ENCODE data around the gene WDR27. TPM values are rescaled to one million over a fixed set of nuclear protein-coding genes. Genes with fewer than 3 reads are reported as not detected.

Gene WDR27
- total and polyA plus RNA-seq, 2 donors = 15.9 to 54.5 TPM

GRCh38 chr6:169428532-169428931 is 273.3 kb downstream of the WDR27 start:
- 41% methylated on average over 12 of the region's 12 CpGs for WGBS
- Histone ChIP-seq H3K4me1 (ENCODE audit: insufficient read depth) (no peaks in the 10 kb centered on the region), H3K27ac (ENCODE audit: low read depth) (no peak overlapping the region), H3K4me3 (ENCODE audit: low read depth, low read length) (no peak overlapping the region), H3K36me3 (ENCODE audit: insufficient read depth) (no peaks in the 10 kb centered on the region)
- DNase-seq (ENCODE audit: extremely low spot score) = no peak

DNA sequence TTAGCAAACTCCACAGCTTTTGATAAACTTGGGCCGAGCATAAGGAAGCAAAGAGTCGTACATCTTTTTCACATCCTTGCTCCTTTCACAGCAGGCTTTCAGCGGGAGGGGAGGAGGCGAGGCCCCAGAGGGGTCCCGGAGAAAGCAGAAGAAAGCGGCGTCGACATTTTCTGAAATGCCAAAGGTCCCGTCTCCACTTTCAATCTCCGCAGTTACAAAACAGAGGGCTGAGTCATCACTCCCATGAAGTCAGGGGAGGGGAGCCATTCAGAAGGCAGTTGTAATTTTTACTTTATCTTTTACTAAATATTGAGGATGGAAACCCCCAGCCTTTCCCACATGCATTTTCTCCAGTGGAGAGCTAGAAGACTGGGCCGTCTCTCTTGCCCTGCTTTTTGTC is 274.0 kb downstream of the WDR27 start:
- no peaks in the 10 kb centered on the region for H3K4me1 ChIP-seq (ENCODE audit: insufficient read depth)
- H3K4me3 ChIP-seq (ENCODE audit: low read depth, low read length) = no peak overlapping the region
- peak overlapping the region; percentile 18 for H3K27ac ChIP-seq (ENCODE audit: low read depth)
- no peaks in the 10 kb centered on the region for H3K36me3 ChIP-seq (ENCODE audit: insufficient read depth)
- peak; percentile 36 for DNase-seq (ENCODE audit: extremely low spot score)
- 25% methylated on average over 11 of the region's 11 CpGs for WGBS

DNA sequence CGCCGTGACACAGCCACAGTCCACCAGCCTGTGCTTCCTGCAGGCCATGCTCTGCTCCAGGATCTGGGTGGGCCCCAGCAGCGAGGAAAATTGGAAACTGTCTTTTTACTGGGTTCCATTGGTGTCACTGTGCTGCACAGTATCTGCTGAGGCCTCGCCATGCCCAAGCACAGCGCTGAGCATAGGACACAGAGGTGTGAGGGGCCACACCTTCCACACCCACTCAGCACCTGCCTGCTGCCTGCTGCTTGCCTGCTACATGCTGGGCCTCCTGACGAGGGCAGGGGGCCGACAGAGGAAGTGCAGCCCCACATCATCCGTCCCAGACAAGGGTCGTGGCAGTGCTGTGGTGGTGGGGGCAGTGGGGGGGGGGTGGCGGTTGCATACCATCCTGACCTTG is 275.2 kb downstream of the WDR27 start:
- 87% methylated on average over 10 of the region's 10 CpGs for WGBS
- H3K27ac ChIP-seq (ENCODE audit: low read depth) = no peak overlapping the region
- DNase-seq (ENCODE audit: extremely low spot score) = no peak
- no peaks in the 10 kb centered on the region for H3K36me3 ChIP-seq (ENCODE audit: insufficient read depth)
- H3K4me1 ChIP-seq (ENCODE audit: insufficient read depth) = no peaks in the 10 kb centered on the region
- H3K4me3 ChIP-seq (ENCODE audit: low read depth, low read length) = no peak overlapping the region

DNA sequence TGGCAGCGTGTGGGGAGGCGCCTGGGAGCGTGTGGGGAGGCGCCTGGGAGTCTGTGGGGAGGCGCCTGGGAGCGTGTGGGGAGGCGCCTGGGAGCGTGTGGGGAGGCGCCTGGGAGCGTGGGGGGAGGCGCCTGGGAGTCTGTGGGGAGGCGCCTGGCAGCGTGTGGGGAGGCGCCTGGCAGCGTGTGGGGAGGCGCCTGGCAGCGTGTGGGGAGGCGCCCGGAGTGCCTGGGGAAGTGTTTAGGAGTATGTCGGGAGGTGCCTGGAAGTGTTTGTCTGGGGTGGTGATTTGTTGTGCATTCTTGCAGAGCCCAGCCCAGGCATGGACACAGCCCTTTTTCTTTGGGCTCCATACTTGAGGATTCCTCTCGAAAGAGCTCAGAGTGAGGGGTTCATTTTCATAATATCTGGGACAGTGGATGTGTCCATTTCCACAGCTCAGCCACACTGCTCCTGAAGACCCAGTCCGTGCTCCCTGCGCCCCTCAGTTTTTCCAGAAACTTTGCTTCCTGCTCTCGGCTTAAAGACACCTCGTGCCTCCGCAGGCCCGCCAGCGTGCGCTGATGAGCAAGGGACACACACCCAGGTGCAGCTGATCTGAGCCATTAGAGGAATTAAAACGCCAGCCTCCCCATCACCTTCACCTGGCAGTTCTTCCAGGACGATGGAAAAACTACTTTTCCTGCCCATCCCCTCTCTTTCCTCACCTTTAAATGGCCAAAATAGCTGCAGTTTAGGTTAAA is 276.0 kb downstream of the WDR27 start:
- Histone ChIP-seq H3K27ac (ENCODE audit: low read depth) (no peak overlapping the region), H3K36me3 (ENCODE audit: insufficient read depth) (no peaks in the 10 kb centered on the region), H3K4me3 (ENCODE audit: low read depth, low read length) (no peak overlapping the region), H3K4me1 (ENCODE audit: insufficient read depth) (no peaks in the 10 kb centered on the region)
- DNase-seq (ENCODE audit: extremely low spot score) = no peak
- WGBS = 94% methylated on average over 31 of the region's 31 CpGs

DNA sequence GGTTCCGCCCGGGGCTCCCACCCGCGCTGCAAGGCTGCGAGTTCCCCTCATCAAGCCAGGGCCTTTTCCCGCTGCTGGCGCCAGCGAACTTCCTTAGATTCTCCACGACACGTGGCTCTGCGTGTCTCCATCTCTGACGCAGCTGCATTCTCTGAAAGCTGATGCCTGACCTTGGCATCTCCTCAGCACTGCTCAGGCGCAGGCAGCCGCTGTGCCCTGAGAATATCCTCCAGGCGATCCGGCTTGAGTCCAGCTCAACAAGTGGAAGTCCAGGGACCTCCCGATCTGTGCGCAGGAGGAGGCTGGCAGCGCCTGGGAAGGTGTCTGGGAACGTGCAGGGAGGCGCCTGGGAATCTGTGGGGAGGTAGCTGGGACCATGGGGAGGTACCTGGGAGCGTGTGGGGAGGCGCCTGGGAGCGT is 277.0 kb downstream of the WDR27 start:
- no peaks in the 10 kb centered on the region for H3K36me3 ChIP-seq (ENCODE audit: insufficient read depth)
- H3K4me1 ChIP-seq (ENCODE audit: insufficient read depth) = no peaks in the 10 kb centered on the region
- no peak overlapping the region for H3K4me3 ChIP-seq (ENCODE audit: low read depth, low read length)
- H3K27ac ChIP-seq (ENCODE audit: low read depth) = no peak overlapping the region
- DNase-seq (ENCODE audit: extremely low spot score) = no peak
- 85% methylated on average over 24 of the region's 24 CpGs for WGBS

DNA sequence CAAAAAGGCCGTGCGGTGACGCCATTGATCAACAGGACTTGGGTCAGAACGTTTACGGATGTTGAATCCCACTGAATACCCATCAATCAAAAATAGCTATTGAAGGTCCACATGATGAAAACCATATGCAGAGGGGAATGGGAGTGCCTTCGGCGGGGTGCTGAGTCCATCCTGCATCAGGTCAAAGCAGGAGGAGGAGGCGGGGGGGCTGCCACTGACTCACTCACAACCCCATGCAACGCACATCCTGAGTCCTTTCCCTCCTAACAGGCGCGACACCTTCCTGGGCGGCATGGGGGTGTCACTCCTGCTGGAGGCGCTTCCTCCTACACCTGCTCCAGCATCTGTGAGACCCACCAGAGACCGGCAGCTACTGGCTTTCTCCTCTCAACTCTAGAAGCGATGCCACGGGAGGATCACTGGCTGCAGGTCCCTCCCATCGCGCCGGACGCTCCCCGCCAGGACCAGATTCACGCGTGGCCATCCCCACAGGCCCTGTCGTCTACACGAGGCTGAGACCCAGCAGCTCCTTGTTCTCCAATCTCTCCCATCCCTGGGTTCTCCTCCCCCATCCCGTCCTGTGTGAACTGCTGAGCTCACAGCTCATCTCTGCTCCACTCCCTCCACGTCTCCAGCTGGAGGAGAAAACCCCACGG is 277.6 kb downstream of the WDR27 start:
- Histone ChIP-seq H3K4me3 (ENCODE audit: low read depth, low read length) (no peak overlapping the region), H3K27ac (ENCODE audit: low read depth) (no peak overlapping the region), H3K4me1 (ENCODE audit: insufficient read depth) (no peaks in the 10 kb centered on the region), H3K36me3 (ENCODE audit: insufficient read depth) (no peaks in the 10 kb centered on the region)
- 89% methylated on average over 28 of the region's 28 CpGs for WGBS
- DNase-seq (ENCODE audit: extremely low spot score) = no peak

- Histone ChIP-seq H3K4me3 (ENCODE audit: low read depth, low read length) (no peak overlapping the region), H3K4me1 (ENCODE audit: insufficient read depth) (no peaks in the 10 kb centered on the region), H3K36me3 (ENCODE audit: insufficient read depth) (no peaks in the 10 kb centered on the region), H3K27ac (ENCODE audit: low read depth) (no peak overlapping the region)
- no peak for DNase-seq (ENCODE audit: extremely low spot score)
- 85% methylated on average over 14 of the region's 14 CpGs for WGBS
These were observed 280.1 kb downstream of the WDR27 start for GRCh38 chr6:169421586-169422264.

- H3K27ac ChIP-seq (ENCODE audit: low read depth) = no peak overlapping the region
- DNase-seq (ENCODE audit: extremely low spot score) = no peak
- H3K4me1 ChIP-seq (ENCODE audit: insufficient read depth) = no peaks in the 10 kb centered on the region
- no peak overlapping the region for H3K4me3 ChIP-seq (ENCODE audit: low read depth, low read length)
- WGBS = 61% methylated on average over 15 of the region's 15 CpGs
- H3K36me3 ChIP-seq (ENCODE audit: insufficient read depth) = no peaks in the 10 kb centered on the region
These were observed 280.8 kb downstream of the WDR27 start for GRCh38 chr6:169420912-169421543.

DNA sequence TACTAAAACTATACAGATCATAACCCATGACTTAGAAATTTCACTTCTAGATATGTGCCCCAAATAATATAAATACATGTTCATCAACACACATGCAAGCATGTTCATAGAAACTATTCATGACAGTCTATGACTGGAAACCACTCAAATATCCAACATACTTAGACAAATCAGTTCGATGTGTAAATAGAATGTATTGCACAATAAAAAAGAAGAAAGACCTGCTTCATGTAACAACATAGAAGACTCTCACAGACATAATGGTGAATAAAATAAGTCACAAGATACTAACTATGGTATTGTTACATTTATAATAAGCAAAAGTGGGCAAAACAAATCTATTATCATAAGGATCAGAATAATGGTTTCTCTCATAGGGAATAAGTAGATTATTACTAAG is 284.7 kb downstream of the WDR27 start:
- 88% methylated on average over 1 of the region's 1 CpG for WGBS
- H3K4me3 ChIP-seq (ENCODE audit: low read depth, low read length) = no peak overlapping the region
- H3K36me3 ChIP-seq (ENCODE audit: insufficient read depth) = no peaks in the 10 kb centered on the region
- no peaks in the 10 kb centered on the region for H3K4me1 ChIP-seq (ENCODE audit: insufficient read depth)
- no peak overlapping the region for H3K27ac ChIP-seq (ENCODE audit: low read depth)
- DNase-seq (ENCODE audit: extremely low spot score) = no peak

- H3K4me3 ChIP-seq (ENCODE audit: low read depth, low read length) = no peak overlapping the region
- no peaks in the 10 kb centered on the region for H3K36me3 ChIP-seq (ENCODE audit: insufficient read depth)
- DNase-seq (ENCODE audit: extremely low spot score) = no peak
- H3K4me1 ChIP-seq (ENCODE audit: insufficient read depth) = no peaks in the 10 kb centered on the region
- no peak overlapping the region for H3K27ac ChIP-seq (ENCODE audit: low read depth)
- WGBS = 91% methylated on average over 3 of the region's 3 CpGs
These were observed 285.6 kb downstream of the WDR27 start for GRCh38 chr6:169416249-169416648.

DNA sequence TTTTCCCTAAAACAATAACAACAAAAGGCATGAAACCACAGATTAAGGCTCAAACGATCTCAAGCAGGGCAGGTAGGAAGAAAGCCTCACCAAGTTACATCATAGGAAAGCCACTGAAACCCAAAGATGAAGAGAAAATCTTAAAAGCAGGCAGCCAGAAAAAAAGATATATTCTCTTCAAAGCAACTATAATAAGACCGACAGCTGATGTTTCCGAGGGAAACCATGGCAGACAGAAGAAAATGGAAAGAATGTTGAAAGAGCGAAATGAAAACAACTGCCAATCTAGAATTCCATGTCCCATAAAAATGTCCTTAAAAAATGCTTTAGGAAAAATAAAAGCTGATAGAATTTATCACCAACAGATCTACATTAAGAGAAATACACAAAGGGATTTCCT is 286.6 kb downstream of the WDR27 start:
- WGBS = 91% methylated on average over 4 of the region's 4 CpGs

GRCh38 chr6:169411722-169412121 is 290.1 kb downstream of the WDR27 start:
- Histone ChIP-seq H3K4me1 (ENCODE audit: insufficient read depth) (no peaks in the 10 kb centered on the region), H3K27ac (ENCODE audit: low read depth) (no peak overlapping the region), H3K36me3 (ENCODE audit: insufficient read depth) (no peaks in the 10 kb centered on the region), H3K4me3 (ENCODE audit: low read depth, low read length) (no peak overlapping the region)
- DNase-seq (ENCODE audit: extremely low spot score) = no peak
- WGBS = 95% methylated on average over 5 of the region's 5 CpGs

More for the DNA sequence above, 286.6 kb downstream of the WDR27 start:
- H3K4me1 ChIP-seq (ENCODE audit: insufficient read depth) = no peaks in the 10 kb centered on the region
- no peak overlapping the region for H3K27ac ChIP-seq (ENCODE audit: low read depth)
- H3K36me3 ChIP-seq (ENCODE audit: insufficient read depth) = no peaks in the 10 kb centered on the region
- H3K4me3 ChIP-seq (ENCODE audit: low read depth, low read length) = no peak overlapping the region
- DNase-seq (ENCODE audit: extremely low spot score) = no peak

GRCh38 chr6:169411296-169411695 is 290.5 kb downstream of the WDR27 start:
- DNase-seq (ENCODE audit: extremely low spot score) = no peak
- no peak overlapping the region for H3K27ac ChIP-seq (ENCODE audit: low read depth)
- WGBS = 88% methylated on average over 9 of the region's 9 CpGs

More at GRCh38 chr6:169411296-169411695, 290.5 kb downstream of the WDR27 start:
- no peaks in the 10 kb centered on the region for H3K4me1 ChIP-seq (ENCODE audit: insufficient read depth)
- H3K36me3 ChIP-seq (ENCODE audit: insufficient read depth) = no peaks in the 10 kb centered on the region
- no peak overlapping the region for H3K4me3 ChIP-seq (ENCODE audit: low read depth, low read length)
